Measurements from ENCODE around the gene MBLAC1. TPM values are rescaled to one million over a fixed set of nuclear protein-coding genes. Genes with fewer than 3 reads are reported as not detected.

MBLAC1 gene, protein sequence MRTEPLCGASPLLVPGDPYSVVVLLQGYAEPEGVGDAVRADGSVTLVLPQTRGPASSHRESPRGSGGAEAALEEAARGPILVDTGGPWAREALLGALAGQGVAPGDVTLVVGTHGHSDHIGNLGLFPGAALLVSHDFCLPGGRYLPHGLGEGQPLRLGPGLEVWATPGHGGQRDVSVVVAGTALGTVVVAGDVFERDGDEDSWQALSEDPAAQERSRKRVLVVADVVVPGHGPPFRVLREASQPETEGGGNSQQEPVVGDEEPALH
- total RNA-seq (2014; rRNA removed; shearing (Covaris generic)): 0.52 and 1.6 TPM in 2 replicates

DNA sequence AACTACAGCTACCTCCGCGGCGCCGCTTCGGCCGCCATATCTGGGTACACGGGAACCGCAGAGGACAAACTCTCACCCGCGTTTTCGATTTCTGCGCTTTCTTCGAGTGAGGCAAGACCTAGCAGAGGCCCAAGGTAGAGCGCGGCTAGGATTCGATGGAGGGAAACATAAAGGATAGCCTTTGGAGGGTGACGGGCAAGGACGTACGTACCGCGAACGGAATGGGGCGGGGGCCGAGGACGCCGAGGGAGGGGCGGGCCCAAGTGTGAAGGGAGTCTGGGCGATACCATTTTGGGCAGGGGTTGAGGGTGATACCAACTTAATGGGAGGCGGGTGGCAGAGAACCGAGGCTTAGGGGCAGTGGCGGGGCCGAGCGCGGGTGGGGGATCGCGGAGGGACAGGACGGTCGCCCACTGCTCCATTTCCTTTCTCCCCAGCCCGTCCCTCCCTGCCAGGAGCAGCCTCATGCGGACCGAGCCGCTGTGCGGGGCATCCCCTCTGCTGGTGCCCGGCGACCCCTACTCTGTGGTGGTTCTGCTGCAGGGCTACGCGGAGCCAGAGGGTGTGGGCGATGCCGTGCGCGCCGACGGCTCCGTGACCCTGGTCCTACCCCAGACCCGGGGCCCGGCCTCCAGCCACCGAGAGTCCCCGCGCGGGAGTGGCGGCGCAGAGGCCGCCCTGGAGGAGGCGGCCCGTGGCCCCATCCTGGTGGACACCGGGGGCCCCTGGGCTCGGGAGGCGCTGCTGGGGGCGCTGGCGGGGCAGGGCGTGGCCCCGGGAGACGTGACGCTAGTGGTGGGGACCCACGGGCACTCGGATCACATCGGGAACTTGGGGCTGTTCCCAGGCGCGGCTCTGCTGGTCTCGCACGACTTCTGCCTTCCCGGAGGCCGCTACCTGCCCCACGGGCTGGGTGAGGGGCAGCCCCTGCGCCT is at the start of gene MBLAC1:
Gene MBLAC1, plus strand, starts transcription at position 37 of the 935 bp plus-strand sequence. Its CDS starts 429 bp downstream, at position 466.
- DNase-seq (ENCODE audit: low spot score): peak; percentile 84

DNA sequence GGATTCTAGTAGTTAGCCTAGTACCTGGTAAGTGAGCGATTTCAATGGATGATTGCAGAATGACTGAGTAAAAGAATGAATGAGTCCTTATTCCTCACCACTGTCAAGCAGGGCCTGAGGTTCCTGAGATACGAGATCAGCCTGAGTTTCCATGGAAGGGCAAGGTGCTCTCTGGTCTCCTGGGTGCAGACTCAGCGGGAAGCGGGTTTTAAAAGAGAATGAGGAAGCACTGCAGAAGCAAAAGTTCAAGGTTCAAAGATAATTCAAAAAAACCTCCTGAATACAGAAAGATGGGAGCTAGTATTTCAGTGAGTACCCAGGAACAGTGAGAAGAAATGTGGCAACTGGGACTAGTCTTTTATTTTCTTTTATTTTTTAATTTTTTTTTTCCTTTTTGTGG is 49.6 kb upstream of the MBLAC1 start:
- no peak for DNase-seq (ENCODE audit: low spot score)

DNA sequence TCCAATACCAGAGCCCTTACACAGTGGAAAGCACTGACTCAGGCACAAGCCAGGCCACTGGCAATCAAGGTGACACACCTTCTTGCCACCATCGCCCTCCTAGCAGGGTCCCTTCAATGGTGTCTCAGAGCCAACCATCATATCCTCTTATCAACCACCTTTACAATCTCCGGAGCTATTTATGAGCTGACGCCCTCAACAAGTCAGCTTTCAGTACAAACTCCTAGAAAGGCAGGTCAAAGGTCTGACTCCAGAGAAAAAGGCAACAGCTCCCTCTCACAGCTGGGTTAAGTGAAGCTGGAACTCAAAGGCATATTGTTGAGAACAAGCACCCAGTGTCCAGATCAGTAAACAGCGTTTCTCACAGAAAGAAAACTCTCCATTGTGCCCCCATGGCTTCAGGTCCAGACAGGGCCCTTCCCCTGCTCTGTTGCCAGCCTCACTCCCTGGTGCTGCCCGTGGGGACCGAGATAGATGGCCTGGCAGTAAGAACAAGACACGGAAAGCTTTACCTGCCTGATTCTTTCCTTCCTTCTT is 47.7 kb upstream of the MBLAC1 start:
- no peak for DNase-seq (ENCODE audit: low spot score)

DNA sequence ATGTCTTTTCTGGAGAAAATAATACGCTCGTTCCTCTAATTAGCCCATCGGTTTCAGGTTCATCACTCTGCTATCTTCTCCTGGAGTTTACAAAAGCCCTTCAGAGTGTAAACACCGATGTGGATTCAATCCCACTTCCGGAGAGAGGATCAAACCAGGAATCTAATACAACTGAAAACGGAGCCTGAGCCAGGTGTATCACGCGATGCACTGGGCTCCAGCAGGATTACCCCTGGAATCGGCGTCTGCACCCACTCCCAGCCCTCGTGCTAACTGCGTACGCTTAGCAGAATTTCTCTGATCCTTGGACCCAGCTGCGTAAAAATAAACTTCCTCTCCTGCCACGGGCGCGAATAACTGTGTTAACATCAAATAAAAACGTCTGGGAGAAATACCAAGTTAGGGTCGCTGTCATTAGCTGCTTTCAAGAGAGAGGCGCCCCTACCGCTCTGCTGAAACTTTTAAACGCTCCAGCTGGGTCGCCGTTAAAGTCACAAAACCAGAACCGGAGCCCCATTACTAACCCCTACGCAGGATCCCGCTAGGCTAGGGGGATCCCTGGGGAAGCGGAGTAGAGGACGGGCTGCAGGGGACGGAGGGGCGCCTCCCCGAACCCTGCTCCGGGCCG is 45.7 kb upstream of the MBLAC1 start:
- DNase-seq (ENCODE audit: low spot score): no peak

DNA sequence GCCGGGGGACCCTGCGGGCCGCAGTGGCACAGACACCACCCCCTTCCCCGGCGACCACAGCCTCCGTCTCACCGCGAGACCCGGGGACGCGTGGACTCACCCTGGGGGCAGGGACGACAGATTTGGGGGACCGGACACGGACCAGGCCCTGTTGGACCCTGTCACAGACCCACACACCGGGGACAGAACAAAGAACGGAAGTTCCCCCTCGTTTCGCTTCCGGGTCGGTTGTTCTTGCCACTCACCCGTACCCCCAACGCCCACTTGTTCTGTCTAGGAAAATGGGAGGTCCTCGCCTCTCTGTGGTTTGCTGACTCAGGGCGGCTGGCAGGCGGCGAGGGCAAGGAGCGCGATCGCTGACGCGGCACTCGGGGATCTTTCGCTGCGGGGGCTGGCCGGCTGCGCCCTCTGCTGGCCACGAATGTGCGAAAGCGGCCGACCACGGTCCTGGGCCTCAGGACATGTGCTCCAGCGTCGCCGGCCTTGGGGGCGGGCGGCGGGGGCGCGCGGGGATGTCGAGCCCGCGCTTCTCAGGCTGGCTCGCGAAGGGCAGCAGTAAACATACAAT is 45.1 kb upstream of the MBLAC1 start, which contains the start of gene ZNF3:
Gene ZNF3, minus strand, starts transcription at position 189 of the 568 bp plus-strand sequence. CDS start 4,366 bp downstream, outside the sequence.
- DNase-seq (ENCODE audit: low spot score): peak; percentile 99

DNA sequence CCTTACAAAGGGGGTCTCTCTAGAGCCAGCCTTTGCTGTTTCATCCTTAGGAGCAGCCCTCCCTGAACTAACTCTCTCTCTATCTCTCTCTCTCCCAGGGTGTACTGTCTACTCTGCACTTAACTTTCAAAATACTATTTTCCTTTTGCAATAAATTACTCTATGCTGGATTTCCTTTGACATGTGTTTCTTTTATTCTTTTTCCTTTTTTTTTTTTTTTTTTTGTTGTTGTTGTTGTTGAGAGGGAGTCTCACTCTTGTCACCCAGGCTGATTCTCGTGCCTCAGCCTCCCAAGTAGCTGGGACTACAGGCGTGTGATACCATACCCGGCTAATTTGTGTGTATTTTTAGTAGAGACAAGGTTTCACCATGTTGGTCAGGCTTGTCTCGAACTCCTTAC is 43.8 kb upstream of the MBLAC1 start:
- DNase-seq (ENCODE audit: low spot score): no peak

DNA sequence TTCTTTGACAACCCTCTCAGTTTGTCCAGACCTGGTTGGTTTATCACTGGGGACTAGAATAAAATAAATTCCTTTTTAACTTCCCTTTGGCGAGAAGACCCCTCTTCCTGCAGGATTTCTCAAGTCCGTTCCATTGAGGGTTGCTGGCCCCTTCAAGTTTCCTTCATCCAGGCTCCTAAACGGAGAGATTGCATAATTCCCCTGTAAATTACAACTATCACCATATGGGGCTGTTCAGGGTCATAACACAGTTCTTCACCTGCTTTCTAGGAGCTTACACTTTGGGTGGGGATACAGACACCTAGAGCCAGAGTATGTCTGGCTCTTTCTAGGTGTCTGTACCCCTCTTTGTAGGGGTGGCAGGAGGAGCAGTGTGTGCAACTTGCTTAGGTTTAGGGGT is 41.3 kb upstream of the MBLAC1 start:
- DNase-seq (ENCODE audit: low spot score): no peak

DNA sequence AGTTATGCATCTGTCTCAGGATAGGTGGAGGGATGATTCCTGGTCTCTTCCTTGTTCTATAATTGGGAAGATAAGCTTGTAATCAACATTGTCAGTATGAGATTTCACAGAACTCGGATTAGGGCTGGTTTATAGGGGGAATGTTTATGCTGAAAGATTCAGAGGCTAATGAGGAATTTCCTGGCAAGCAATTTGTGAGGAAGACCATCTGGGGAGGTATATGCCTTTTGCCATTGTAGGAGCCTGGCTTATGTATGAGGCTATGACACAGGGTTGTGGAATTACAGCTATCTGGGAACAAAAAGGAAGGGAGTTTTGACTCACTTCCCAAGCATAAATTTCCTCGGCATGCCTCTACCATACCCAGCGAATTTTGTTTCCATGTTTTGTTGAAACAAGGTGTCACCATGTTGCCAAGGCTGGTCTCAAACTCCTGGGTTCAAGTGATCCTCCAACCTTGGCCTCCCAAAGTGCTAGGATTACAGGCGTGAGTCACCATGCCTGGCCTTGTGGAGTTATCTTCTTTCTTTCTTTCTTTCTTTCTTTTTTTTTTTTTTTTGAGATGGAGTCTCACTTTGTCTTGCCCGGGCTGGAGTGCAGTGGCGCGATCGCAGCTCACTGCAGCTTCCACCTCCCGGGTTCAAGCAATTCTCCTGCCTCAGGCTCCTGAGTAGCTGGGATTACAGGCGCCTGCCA is 39.6 kb upstream of the MBLAC1 start:
- DNase-seq (ENCODE audit: low spot score): peak; percentile 65

DNA sequence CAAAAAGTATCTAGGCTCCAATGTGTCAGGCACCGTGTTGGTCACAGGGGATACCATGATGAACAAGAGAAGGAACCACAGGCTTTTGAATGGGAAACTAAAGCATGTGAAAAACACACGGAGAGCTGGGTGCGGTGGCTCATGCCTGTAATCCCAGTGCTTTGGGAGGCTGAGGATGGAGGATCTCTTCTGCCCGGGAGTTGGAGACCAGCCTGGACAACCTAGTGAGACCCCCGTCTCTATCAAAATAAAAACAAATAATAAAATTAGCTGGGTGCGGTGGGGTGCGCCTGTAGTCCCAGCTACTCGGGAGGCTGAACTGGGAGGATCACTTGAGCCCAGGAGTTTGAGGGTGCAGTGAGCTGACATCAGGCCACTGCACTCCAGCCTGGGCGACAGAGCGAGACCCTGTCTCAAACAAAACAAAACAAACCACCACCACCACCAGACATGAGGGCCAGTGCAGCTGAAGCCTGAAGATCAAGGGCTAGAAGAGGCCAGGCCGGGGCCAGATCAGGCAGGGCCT is 38.6 kb upstream of the MBLAC1 start:
- no peak for DNase-seq (ENCODE audit: low spot score)

DNA sequence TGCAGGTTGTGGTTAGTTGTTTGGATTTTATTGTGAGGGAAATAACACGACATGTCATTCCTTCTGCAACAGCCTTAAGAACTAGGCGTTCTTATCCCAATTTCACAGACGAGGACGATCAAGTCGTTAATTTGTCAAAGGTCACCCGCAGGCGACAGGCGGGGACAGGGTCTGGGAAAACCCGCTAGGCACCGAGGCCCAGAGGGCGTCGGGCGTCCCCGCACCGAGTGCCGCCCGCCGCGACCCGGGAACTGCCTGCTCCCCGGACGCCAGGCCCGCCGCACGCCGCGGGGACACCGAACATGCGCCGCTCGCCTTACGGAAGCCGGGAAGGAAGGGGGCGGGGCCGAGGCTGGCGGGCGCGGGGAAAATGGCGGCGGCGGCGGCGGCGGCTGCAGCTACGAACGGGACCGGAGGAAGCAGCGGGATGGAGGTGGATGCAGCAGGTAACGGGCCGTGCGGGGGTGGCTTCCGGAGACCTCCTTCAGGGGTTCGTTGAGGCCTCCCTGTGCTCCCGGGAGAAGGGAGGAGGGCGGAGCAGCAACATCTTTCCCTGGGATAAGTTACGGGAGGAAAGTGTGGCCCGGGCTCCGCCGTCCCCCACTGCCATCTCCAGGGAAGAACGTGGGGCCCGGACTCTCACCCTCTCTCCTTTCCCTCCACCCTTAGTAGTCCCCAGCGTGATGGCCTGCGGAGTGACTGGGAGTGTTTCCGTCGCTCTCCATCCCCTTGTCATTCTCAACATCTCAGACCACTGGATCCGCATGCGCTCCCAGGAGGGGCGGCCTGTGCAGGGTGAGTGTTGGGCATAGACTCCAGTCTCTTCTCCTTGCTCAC is 37.9 kb upstream of the MBLAC1 start, which contains the start of gene COPS6:
Gene COPS6, plus strand, starts transcription at position 349 of the 837 bp plus-strand sequence. Its CDS starts 22 bp downstream, at position 371.
- DNase-seq (ENCODE audit: low spot score): peak; percentile 64

DNA sequence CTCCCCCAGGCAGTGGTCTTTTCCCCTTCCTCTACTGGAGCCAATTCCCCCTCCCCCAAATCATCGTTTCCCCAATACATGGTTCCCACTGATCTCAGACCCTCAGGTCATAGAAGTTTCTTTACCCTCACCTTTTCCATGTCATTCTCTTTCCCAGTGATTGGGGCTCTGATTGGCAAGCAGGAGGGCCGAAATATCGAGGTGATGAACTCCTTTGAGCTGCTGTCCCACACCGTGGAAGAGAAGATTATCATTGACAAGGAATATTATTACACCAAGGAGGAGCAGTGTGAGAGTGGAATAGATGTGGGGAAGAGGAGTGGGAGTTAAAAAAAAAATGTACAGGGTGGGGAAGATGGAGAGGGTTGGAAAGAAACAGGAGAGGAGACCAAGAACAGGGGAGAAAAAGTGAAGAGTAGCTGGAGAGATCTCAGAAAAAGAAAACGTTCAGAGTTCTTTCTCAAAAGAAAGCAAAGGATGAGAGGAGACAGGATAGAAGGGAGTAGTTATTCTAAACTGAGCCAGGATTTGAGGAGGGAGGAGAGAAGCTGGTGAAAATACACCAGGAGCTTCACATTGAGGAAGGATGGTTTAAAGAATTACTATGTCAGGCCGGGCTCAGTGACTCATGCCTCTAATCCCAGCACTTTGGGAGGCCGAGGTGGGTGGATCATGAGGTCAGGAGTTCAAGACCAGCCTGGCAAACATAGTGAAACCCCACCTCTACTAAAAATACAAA is 37.1 kb upstream of the MBLAC1 start:
- DNase-seq (ENCODE audit: low spot score): no peak

DNA sequence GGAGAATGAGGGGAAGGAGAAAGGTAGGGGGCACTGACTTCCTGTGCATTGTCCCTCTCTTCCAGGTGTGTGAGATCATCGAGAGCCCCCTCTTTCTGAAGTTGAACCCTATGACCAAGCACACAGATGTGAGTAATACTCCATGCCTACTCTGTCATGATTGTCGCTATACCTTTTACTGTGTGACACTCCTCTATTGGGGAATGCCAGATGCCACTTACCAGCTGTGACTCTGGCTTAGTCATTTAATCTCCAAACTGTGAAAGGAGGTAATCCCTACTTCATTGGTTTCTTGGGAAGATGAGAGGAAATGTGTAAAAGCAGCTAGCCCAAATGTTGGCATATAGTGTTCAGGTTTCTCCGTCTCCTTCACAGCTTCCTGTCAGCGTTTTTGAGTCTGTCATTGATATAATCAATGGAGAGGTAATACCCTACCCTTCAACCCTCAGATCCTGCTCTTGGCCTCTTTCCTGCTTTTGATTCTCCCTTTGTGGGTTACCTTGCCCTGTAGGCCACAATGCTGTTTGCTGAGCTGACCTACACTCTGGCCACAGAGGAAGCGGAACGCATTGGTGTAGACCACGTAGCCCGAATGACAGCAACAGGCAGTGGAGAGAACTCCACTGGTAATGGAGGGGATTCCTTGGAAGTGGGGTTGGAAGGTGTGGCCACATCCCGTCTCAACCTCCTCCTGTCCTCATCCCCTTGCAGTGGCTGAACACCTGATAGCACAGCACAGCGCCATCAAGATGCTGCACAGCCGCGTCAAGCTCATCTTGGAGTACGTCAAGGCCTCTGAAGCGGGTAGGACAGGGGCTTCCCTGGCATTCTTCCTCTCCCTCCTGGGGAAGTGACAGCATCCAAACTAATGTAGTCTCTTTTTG is 36.0 kb upstream of the MBLAC1 start:
- DNase-seq (ENCODE audit: low spot score): no peak

DNA sequence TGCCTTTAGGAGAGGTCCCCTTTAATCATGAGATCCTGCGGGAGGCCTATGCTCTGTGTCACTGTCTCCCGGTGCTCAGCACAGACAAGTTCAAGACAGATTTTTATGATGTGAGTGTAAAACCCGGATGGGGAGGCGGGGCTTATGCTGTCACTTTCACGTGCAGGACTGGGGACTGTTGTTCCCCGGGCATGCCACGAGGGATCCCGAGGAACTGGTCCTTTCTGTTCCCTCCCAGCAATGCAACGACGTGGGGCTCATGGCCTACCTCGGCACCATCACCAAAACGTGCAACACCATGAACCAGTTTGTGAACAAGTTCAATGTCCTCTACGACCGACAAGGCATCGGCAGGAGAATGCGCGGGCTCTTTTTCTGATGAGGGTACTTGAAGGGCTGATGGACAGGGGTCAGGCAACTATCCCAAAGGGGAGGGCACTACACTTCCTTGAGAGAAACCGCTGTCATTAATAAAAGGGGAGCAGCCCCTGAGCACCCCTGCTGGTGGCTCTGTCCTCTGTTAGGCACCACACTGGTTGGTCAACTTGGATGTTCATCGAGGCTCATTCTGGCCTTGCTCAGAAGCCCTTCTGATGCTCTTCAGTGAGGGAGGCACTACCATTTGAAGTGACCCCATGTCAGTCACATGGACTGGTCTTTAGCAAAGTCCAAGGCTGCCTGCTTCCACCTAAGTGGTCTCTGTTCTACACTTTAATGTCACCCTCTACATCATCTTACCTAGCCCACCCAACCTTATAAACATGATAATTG is 35.2 kb upstream of the MBLAC1 start:
- DNase-seq (ENCODE audit: low spot score): no peak

DNA sequence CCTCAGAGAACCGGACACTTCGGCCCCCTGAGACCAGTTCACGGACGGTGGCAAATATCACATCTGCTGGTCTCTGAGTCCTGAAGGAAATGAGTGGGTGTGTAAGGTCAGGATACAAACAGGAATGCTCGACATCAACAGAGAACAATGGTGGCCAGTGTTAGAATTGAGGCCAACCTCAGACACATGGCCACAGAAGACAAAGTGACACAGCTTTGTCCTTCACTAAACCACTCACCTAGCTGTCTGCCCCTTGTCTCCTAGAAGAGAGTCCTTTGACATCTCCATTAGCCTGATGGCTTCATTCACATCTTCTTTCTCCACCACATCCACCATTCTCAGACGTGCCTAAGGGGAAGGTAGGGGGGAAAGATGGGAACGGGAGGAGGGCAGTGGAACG is 33.7 kb upstream of the MBLAC1 start:
- no peak for DNase-seq (ENCODE audit: low spot score)

DNA sequence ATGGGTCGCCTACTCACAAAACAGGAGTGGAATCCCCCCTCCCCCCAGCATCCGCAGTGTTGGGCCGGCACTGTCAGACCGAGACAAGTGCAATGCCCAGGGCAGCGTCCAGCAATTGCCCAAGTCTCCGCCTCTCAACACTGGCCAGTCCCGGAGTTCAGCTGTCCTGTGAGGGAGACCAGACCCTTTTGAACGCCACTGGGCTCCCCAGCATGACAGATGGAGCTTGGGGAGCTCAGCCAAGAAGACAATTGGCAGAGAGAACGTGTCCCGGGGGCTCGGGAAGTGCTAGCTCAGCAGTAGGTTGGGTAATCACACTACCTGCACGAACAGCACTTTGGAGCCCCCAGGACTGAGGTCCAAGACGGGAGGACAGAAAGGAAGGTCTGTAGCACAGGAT is 33.3 kb upstream of the MBLAC1 start:
- DNase-seq (ENCODE audit: low spot score): no peak

DNA sequence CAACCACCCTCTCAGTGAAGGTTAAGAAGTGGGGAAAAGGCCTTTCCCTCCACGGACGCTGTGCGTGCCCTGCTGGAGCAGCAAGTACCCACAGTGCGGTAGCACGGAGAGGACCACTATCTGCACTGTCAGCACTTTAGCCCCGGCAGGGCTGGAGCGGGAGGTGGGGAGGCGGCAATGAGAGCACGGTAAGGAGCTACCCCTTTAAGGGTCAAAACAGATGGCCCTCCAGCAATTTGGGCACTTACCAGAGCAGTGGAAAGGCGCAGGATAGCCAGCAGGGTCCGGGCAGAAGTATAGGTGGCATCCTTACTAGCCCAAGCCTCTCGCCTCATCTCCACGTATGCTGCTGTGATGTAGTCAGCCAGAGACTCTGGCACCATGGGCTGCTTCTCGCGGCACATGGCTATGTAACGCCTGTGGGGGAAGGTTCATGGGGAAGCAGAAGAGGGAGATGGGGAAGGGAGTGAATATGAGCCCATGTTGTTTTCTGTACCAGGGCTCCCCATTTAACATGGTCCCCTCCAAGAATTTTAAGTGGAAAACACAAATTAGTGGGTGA is 32.8 kb upstream of the MBLAC1 start:
- no peak for DNase-seq (ENCODE audit: low spot score)

DNA sequence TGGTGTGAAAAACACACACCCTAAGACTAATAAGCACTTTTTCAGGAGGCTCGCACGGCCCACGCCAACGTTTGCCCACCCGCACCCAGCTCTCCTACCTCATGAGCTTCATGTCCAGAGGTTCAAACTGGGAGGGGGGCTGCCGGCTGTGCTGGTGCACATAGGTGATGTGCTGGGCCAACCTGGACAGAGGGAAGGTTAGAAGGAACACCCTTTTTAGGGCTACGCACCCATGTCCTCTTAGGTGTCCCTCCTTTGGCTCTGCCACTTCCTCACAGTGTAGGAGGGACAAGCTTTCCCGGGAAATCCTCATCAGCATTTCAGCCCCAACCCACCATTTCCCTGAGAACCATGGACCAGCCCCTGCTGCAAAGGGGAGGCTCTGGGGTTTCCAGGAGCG is 31.5 kb upstream of the MBLAC1 start:
- no peak for DNase-seq (ENCODE audit: low spot score)
